22Rv1 (cell line): ENCODE data around the gene MOCS3.

ENCODE experiments used
- ZFX ChIP-seq: fragments of 450-650 bp; IDR thresholded peaks from 2 replicates; pipeline ENCODE4 v1.6.1; 2017; ENCODE audit warnings: antibody characterized with exemption, borderline replicate concordance
- TF ChIP-seq, protein P1 (sequence below): fragments of 450-650 bp; IDR thresholded peaks from 2 replicates; pipeline ENCODE4 v1.5.1; 2017; ENCODE audit warnings: mild to moderate bottlenecking

DNA sequence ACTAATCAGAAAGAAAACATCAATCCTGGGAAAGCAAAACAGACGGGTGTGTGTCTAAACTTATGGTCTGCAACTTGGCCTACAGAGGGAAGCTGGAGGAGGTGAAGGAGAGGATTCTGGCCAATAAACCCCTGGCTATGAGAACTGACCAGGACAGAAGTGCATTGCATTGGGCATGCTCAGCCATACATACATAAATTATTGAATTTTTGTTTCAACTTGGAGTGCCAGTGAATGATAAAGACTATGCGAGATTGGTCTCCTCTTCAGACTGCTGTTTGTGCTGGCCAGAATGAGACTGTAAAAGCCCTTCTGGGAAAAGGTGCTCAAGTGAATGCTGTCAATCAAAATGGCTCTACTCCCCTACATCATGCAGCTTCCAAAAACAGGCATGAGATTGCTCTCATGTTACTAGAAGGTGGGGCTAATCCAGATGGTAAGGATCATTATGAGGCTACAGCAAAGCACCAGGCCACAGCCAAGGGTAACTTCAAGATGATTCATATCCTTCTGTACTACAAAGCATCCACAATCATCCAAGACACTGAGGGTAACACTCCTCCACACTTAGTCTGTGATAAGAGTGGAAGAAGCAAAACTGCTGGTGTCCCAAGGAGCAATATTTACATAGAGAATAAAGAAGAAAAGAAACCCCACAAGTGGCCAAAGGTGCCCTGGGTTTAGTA lies 44.8 kb upstream of the MOCS3 start:
- TF ChIP-seq, protein P1, sequence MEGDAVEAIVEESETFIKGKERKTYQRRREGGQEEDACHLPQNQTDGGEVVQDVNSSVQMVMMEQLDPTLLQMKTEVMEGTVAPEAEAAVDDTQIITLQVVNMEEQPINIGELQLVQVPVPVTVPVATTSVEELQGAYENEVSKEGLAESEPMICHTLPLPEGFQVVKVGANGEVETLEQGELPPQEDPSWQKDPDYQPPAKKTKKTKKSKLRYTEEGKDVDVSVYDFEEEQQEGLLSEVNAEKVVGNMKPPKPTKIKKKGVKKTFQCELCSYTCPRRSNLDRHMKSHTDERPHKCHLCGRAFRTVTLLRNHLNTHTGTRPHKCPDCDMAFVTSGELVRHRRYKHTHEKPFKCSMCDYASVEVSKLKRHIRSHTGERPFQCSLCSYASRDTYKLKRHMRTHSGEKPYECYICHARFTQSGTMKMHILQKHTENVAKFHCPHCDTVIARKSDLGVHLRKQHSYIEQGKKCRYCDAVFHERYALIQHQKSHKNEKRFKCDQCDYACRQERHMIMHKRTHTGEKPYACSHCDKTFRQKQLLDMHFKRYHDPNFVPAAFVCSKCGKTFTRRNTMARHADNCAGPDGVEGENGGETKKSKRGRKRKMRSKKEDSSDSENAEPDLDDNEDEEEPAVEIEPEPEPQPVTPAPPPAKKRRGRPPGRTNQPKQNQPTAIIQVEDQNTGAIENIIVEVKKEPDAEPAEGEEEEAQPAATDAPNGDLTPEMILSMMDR = no peak
- no peak for TF ChIP-seq ZFX
